ENCODE measurements around the gene CNTNAP2.

- TF ChIP-seq, protein P1, sequence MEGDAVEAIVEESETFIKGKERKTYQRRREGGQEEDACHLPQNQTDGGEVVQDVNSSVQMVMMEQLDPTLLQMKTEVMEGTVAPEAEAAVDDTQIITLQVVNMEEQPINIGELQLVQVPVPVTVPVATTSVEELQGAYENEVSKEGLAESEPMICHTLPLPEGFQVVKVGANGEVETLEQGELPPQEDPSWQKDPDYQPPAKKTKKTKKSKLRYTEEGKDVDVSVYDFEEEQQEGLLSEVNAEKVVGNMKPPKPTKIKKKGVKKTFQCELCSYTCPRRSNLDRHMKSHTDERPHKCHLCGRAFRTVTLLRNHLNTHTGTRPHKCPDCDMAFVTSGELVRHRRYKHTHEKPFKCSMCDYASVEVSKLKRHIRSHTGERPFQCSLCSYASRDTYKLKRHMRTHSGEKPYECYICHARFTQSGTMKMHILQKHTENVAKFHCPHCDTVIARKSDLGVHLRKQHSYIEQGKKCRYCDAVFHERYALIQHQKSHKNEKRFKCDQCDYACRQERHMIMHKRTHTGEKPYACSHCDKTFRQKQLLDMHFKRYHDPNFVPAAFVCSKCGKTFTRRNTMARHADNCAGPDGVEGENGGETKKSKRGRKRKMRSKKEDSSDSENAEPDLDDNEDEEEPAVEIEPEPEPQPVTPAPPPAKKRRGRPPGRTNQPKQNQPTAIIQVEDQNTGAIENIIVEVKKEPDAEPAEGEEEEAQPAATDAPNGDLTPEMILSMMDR (IDR thresholded peaks at IDR 0.05) = no peak
- no peak for TF ChIP-seq POLR2A (IDR thresholded peaks at IDR 0.05)
- TF ChIP-seq EP300 (IDR thresholded peaks at IDR 0.05) = no peak
These were observed 2340.8 kb downstream of the CNTNAP2 start for GRCh38 chr7:148457310-148457921.

All from tibial nerve (tissue), 4 donors.